Naive thymus-derived CD8-positive, alpha-beta T cell (primary cell): ENCODE results near the gene KCNIP3. TPM values are rescaled to one million over a fixed set of nuclear protein-coding genes. Genes with fewer than 3 reads are reported as not detected.
A peak's percentile ranks its signal among the peaks of the same experiment; 100 is the strongest.

ENCODE experiments used
- ATAC-seq, 2 donors: fragments of 150-1000 bp; cut with Tn5 transposase in 1 of 2; sonication (Bioruptor Pico), chemical (Tn5 transposase) in 1 of 2; 1 replicate in 1 of 2; 2 replicates in 1 of 2; pipeline ENCODE4 v1.10.0; 2021; ENCODE audit warnings: mild to moderate bottlenecking in 2 of 2, moderate library complexity in 2 of 2
- POLR2A ChIA-PET: fragments of 350-600 bp; sonication (Branson Sonifier 250); formaldehyde crosslinking; loops from one replicate; lab custom pipeline; 2021; ENCODE audit warnings: antibody characterized with exemption; lab: Charles Lee
- DNase-seq, 10 donors: peaks; one replicate each; pipeline versions ENCODE4 v3.0.0 to v3.0.0-alpha.2; 2020 to 2022
- H3K27ac Mint-ChIP-seq, 10 donors: one replicate each; pipeline ENCODE4 v1.8.0; 2020 to 2022; ENCODE audit warnings: mild to moderate bottlenecking in 10 of 10, mixed read lengths in 10 of 10, moderate library complexity in 4 of 10, inconsistent platforms in 1 of 10
- H3K27me3 Mint-ChIP-seq, 5 donors: one replicate each; pipeline ENCODE4 v1.8.0; 2021 to 2022; ENCODE audit warnings: mixed read lengths in 5 of 5
- H3K36me3 Mint-ChIP-seq, 3 donors: one replicate each; pipeline ENCODE4 v1.8.0; 2020 to 2022; ENCODE audit warnings: mixed read lengths in 3 of 3, mild to moderate bottlenecking in 2 of 3, inconsistent platforms in 1 of 3
- H3K4me1 Mint-ChIP-seq, 4 donors: one replicate each; pipeline ENCODE4 v1.8.0; 2021 to 2022; ENCODE audit warnings: mixed read lengths in 4 of 4
- H3K4me3 Mint-ChIP-seq, 10 donors: one replicate each; pipeline ENCODE4 v1.8.0; 2020 to 2022; ENCODE audit warnings: mild to moderate bottlenecking in 10 of 10, mixed read lengths in 10 of 10, moderate library complexity in 6 of 10, inconsistent platforms in 1 of 10
- H3K9me3 Mint-ChIP-seq, 9 donors: one replicate each; pipeline ENCODE4 v1.8.0; 2020 to 2022; ENCODE audit warnings: mixed read lengths in 9 of 9, mild to moderate bottlenecking in 3 of 9, inconsistent platforms in 1 of 9, moderate library complexity in 1 of 9
- polyA plus RNA-seq, 3 donors: library from polyadenylated mRNA; unstranded; fragments of 300-500 nt; fragmentation: Illumina TruSeq; gene quantifications; one replicate each; pipeline ENCODE4 v1.2.3, GENCODE V29; 2021
- total RNA-seq, 8 experiments: library from RNA in 2 of 8; stranded (reverse) in 2 of 8; gene quantifications; one replicate each; pipeline ENCODE4 v1.2.3 and lab custom pipeline; 2021 to 2026

Gene KCNIP3
- total and polyA plus RNA-seq, 5 experiments from 2014 or later, result not detected

GRCh38 chr2:95332036-95332435 lies 34.9 kb downstream of the KCNIP3 start:
- POLR2A ChIA-PET, result no interaction called here
- DNase-seq (no peak), ATAC-seq (no peak)
- H3K9me3 Mint-ChIP-seq, result no peaks in the 10 kb centered on the region
- H3K4me3 Mint-ChIP-seq, result no peak overlapping the region
- H3K4me1 Mint-ChIP-seq, result no peaks in the 10 kb centered on the region
- peaks cover 0 to 4% (median 1%) of the 10 kb centered on the region in 5 donors for H3K27me3 Mint-ChIP-seq
- no peaks in the 10 kb centered on the region for H3K36me3 Mint-ChIP-seq
- no peak overlapping the region for H3K27ac Mint-ChIP-seq

DNA sequence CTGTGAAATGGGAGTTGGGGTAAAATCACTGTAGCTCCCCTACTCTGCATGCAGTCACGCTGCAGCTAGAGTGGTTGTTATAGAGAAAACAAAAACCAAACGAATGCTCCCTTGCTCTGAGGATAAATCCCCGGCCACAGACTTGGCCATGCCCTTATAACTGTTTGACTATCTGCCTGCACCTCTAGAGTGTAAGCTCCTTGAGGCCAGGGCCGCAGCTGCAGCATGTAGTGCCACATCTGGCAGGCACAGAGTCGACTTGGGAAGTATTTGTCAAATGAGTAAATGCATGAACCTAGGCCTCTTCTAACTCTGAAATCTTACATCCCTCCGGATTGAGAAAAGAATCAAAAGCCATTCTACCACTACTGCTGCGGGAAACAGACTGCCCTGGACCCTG lies 35.9 kb downstream of the KCNIP3 start:
- H3K27ac Mint-ChIP-seq, result no peak overlapping the region

GRCh38 chr2:95333888-95334338 lies 36.8 kb downstream of the KCNIP3 start:
- Mint-ChIP-seq H3K27ac (no peak overlapping the region), H3K4me3 (no peak overlapping the region), H3K9me3 (no peaks in the 10 kb centered on the region), H3K4me1 (no peaks in the 10 kb centered on the region), H3K36me3 (no peaks in the 10 kb centered on the region), H3K27me3 (peaks cover 0 to 6% (median 1%) of the 10 kb centered on the region in 5 donors)
- DNase-seq, result no peak
- POLR2A ChIA-PET, result no interaction called here
- ATAC-seq, result no peak

More for the DNA sequence above, 35.9 kb downstream of the KCNIP3 start:
- Mint-ChIP-seq H3K4me1 (no peaks in the 10 kb centered on the region), H3K36me3 (no peaks in the 10 kb centered on the region), H3K27me3 (peaks cover 0 to 4% (median 1%) of the 10 kb centered on the region in 5 donors), H3K9me3 (no peaks in the 10 kb centered on the region), H3K4me3 (no peak overlapping the region)
- DNase-seq (no peak), ATAC-seq (no peak)
- POLR2A ChIA-PET, result no interaction called here

DNA sequence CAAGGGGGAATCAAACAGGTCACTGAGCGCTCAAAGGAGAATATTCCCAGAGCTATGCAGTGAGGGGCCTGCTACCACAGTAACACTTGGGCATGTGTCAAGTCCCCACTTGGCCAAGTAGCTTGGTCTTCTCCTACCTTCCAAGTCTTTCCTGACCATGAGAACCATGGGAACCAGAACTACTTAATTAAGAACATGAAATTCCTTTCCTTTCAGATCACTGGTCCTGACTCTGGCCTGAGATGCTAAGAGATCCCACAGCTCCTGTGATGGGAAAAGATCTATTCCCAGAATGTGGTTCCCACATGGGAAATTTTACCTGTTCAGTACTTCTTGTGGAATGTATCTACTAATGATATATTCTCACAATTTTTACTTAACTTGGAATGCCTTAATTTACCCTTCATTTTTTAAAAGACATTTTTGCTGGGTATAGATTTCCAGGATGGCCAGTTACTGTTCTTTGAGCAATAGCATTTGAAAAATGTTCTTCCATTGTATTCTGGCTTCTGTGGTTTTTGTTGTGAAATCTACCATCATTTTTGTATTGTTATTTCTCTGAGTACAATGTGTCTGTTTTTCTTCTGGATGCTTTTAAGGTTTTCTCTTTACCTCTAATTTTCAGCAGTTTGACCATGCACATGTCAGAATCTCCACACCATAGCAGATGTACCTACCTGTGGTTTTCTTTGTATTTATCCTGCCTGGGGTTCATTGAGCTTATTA lies 37.9 kb downstream of the KCNIP3 start:
- POLR2A ChIA-PET, result interaction anchor here (0.6 to 0.9 kb wide), 2 partner anchors 8 to 258 kb away, joined by 3 read pairs; no protein-coding TSS in a partner anchor
- no peak overlapping the region for H3K27ac Mint-ChIP-seq
- H3K9me3 Mint-ChIP-seq, result no peaks in the 10 kb centered on the region
- H3K4me1 Mint-ChIP-seq, result no peaks in the 10 kb centered on the region
- peaks cover 1 to 9% (median 5%) of the 10 kb centered on the region in 5 donors for H3K27me3 Mint-ChIP-seq
- DNase-seq (no peak), ATAC-seq (no peak)
- H3K4me3 Mint-ChIP-seq, result no peak overlapping the region
- H3K36me3 Mint-ChIP-seq, result no peaks in the 10 kb centered on the region

- ATAC-seq, result no peak
- DNase-seq, result no peak
- Mint-ChIP-seq H3K36me3 (no peaks in the 10 kb centered on the region), H3K4me3 (no peak overlapping the region), H3K27ac (no peak overlapping the region), H3K27me3 (peaks cover 1 to 14% (median 9%) of the 10 kb centered on the region in 5 donors), H3K9me3 (no peaks in the 10 kb centered on the region), H3K4me1 (no peaks in the 10 kb centered on the region)
- POLR2A ChIA-PET, result no interaction called here
Measured at GRCh38 chr2:95336406-95336805, 39.3 kb downstream of the KCNIP3 start.

GRCh38 chr2:95337829-95338228 lies 40.7 kb downstream of the KCNIP3 start:
- ATAC-seq (no peak), DNase-seq (no peak)
- peaks cover 0 to 1% (median 0%) of the 10 kb centered on the region in 4 donors for H3K4me1 Mint-ChIP-seq
- no peak overlapping the region for H3K27ac Mint-ChIP-seq
- no peak overlapping the region for H3K4me3 Mint-ChIP-seq
- peaks cover 0 to 2% (median 0%) of the 10 kb centered on the region in 3 donors for H3K36me3 Mint-ChIP-seq
- POLR2A ChIA-PET, result no interaction called here
- H3K9me3 Mint-ChIP-seq, result no peaks in the 10 kb centered on the region
- H3K27me3 Mint-ChIP-seq, result peaks cover 7 to 27% (median 17%) of the 10 kb centered on the region in 5 donors

- H3K9me3 Mint-ChIP-seq, result peaks cover 0 to 2% (median 0%) of the 10 kb centered on the region in 9 donors
- H3K27me3 Mint-ChIP-seq, result peaks cover 12 to 52% (median 26%) of the 10 kb centered on the region in 5 donors
- peak in 1 of 10 donors; percentile 46 for DNase-seq
- H3K36me3 Mint-ChIP-seq, result peaks cover 0 to 4% (median 0%) of the 10 kb centered on the region in 3 donors
- peak overlapping the region in 3 of 10 donors; percentile 31 to 50 (median 46) for H3K4me3 Mint-ChIP-seq
- peaks cover 0 to 5% (median 4%) of the 10 kb centered on the region in 4 donors for H3K4me1 Mint-ChIP-seq
- no peak for ATAC-seq
- POLR2A ChIA-PET, result interaction anchor here (0.6 kb wide), 1 partner anchor 8 kb away, joined by 3 read pairs; no protein-coding TSS in a partner anchor
- H3K27ac Mint-ChIP-seq, result no peak overlapping the region
Measured at GRCh38 chr2:95342556-95343320, 45.6 kb downstream of the KCNIP3 start.

GRCh38 chr2:95343429-95344214 lies 46.5 kb downstream of the KCNIP3 start:
- DNase-seq (peak in 1 of 10 donors; percentile 34), ATAC-seq (no peak)
- peaks cover 17 to 60% (median 33%) of the 10 kb centered on the region in 5 donors for H3K27me3 Mint-ChIP-seq
- peaks cover 0 to 4% (median 0%) of the 10 kb centered on the region in 3 donors for H3K36me3 Mint-ChIP-seq
- H3K27ac Mint-ChIP-seq, result no peak overlapping the region
- peak overlapping the region in 1 of 10 donors; percentile 6 for H3K4me3 Mint-ChIP-seq
- H3K9me3 Mint-ChIP-seq, result peaks cover 0 to 2% (median 0%) of the 10 kb centered on the region in 9 donors
- H3K4me1 Mint-ChIP-seq, result peaks cover 0 to 6% (median 4%) of the 10 kb centered on the region in 4 donors
- POLR2A ChIA-PET, result interaction anchor here (0.6 kb wide), 1 partner anchor 9 kb away, joined by 3 read pairs; no protein-coding TSS in a partner anchor

- H3K27ac Mint-ChIP-seq, result no peak overlapping the region
- ATAC-seq, result no peak
- H3K4me3 Mint-ChIP-seq, result no peak overlapping the region
- peaks cover 0 to 2% (median 0%) of the 10 kb centered on the region in 9 donors for H3K9me3 Mint-ChIP-seq
- peaks cover 0 to 4% (median 0%) of the 10 kb centered on the region in 3 donors for H3K36me3 Mint-ChIP-seq
- POLR2A ChIA-PET, result no interaction called here
- H3K4me1 Mint-ChIP-seq, result peaks cover 0 to 6% (median 4%) of the 10 kb centered on the region in 4 donors
- H3K27me3 Mint-ChIP-seq, result peaks cover 17 to 61% (median 33%) of the 10 kb centered on the region in 5 donors
- DNase-seq, result no peak
Measured at GRCh38 chr2:95344215-95344583, 47.1 kb downstream of the KCNIP3 start.

- Mint-ChIP-seq H3K9me3 (peaks cover 0 to 2% (median 0%) of the 10 kb centered on the region in 9 donors), H3K4me3 (peak overlapping the region in 7 of 10 donors; percentile 33 to 80 (median 55)), H3K36me3 (peaks cover 0 to 4% (median 0%) of the 10 kb centered on the region in 3 donors), H3K4me1 (peaks cover 0 to 6% (median 4%) of the 10 kb centered on the region in 4 donors), H3K27ac (peak overlapping the region in 1 of 10 donors; percentile 80), H3K27me3 (peaks cover 17 to 66% (median 33%) of the 10 kb centered on the region in 5 donors)
- POLR2A ChIA-PET, result no interaction called here
- ATAC-seq (no peak), DNase-seq (no peak)
Measured at GRCh38 chr2:95344656-95345055, 47.5 kb downstream of the KCNIP3 start.

DNA sequence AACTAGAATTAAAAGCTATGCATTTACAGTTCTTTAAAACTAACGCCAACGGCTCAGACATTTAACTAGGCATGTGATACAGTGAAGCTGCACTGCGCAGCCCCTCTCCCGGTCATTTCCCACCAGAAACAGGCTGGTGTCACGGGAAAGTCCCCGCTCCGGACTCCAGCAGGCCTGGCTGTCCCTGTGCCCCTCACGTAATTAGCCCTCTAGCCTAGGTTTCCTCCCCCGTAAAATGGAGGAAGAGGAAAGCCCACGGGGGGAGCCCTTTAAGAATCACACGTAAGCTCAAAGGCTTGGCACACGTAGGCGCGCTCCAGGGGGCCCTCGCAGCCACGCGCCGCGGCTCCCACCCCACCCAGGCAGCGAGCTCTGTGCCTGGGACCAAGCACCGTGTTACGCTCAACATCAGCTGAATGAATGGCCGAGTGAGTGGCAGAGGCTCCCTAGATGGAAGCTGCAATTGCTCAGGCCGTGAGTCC lies 48.0 kb downstream of the KCNIP3 start:
- POLR2A ChIA-PET, result no interaction called here
- Mint-ChIP-seq H3K4me1 (peaks cover 0 to 6% (median 4%) of the 10 kb centered on the region in 4 donors), H3K9me3 (peaks cover 0 to 2% (median 0%) of the 10 kb centered on the region in 9 donors), H3K27me3 (peaks cover 19 to 63% (median 33%) of the 10 kb centered on the region in 5 donors), H3K27ac (peak overlapping the region in 1 of 10 donors; percentile 80), H3K36me3 (peaks cover 0 to 4% (median 0%) of the 10 kb centered on the region in 3 donors), H3K4me3 (peak overlapping the region; percentile 24 to 86 (median 59))
- peak in 1 of 10 donors; percentile 47 for DNase-seq
- ATAC-seq, result peak; percentile 43 to 46
